GM19023 (cell line): Measurements from ENCODE around the gene ARHGAP26.
"Not testable (repeated sequence)": the region's sequence is repeated elsewhere in the genome, so short reads cannot be mapped to it uniquely, and the experiment has no call there.

Experiments
- ATAC-seq: cut with Tn5 transposase; IDR thresholded peaks from one replicate; pipeline ENCODE4 v1.9.1; 2021; ENCODE audit warnings: mild to moderate bottlenecking, moderate library complexity; ENCODE audit not compliant: unreplicated experiment

Gene ARHGAP26

GRCh38 chr5:142978252-142978651 lies 208.1 kb downstream of the ARHGAP26 start:
- no peak for ATAC-seq

- ATAC-seq, result no peak
Measured at GRCh38 chr5:142978726-142979125, 208.5 kb downstream of the ARHGAP26 start.

- ATAC-seq, result no peak
Measured at GRCh38 chr5:142979636-142980035, 209.5 kb downstream of the ARHGAP26 start.

GRCh38 chr5:142981475-142981874 lies 211.3 kb downstream of the ARHGAP26 start:
- ATAC-seq, result no peak

- ATAC-seq, result no peak
Measured at GRCh38 chr5:142981886-142982820, 212.0 kb downstream of the ARHGAP26 start.

GRCh38 chr5:142982821-142983200 lies 212.6 kb downstream of the ARHGAP26 start:
- ATAC-seq, result no peak

GRCh38 chr5:142984011-142984410 lies 213.8 kb downstream of the ARHGAP26 start:
- ATAC-seq, result no peak

GRCh38 chr5:142984525-142984924 lies 214.3 kb downstream of the ARHGAP26 start:
- no peak for ATAC-seq

- ATAC-seq, result not testable (repeated sequence)
Measured at GRCh38 chr5:142989270-142989669, 219.1 kb downstream of the ARHGAP26 start.

- not testable (repeated sequence) for ATAC-seq
Measured at GRCh38 chr5:142990073-142990472, 219.9 kb downstream of the ARHGAP26 start.

- ATAC-seq, result no peak
Measured at GRCh38 chr5:142994218-142994617, 224.0 kb downstream of the ARHGAP26 start.

- not testable (repeated sequence) for ATAC-seq
Measured at GRCh38 chr5:142995621-142996020, 225.4 kb downstream of the ARHGAP26 start.

GRCh38 chr5:142997591-142997990 lies 227.4 kb downstream of the ARHGAP26 start:
- no peak for ATAC-seq

GRCh38 chr5:142998316-142999020 lies 228.3 kb downstream of the ARHGAP26 start:
- peak; percentile 45 for ATAC-seq

- not testable (repeated sequence) for ATAC-seq
Measured at GRCh38 chr5:143000551-143000950, 230.4 kb downstream of the ARHGAP26 start.

- no peak for ATAC-seq
Measured at GRCh38 chr5:143001764-143002351, 231.7 kb downstream of the ARHGAP26 start.

GRCh38 chr5:143002459-143003327 lies 232.5 kb downstream of the ARHGAP26 start:
- peak; percentile 61 for ATAC-seq

- ATAC-seq, result no peak
Measured at GRCh38 chr5:143003328-143003636, 233.1 kb downstream of the ARHGAP26 start.

GRCh38 chr5:143004361-143005145 lies 234.4 kb downstream of the ARHGAP26 start:
- ATAC-seq, result peak; percentile 43

GRCh38 chr5:143006501-143006900 lies 236.3 kb downstream of the ARHGAP26 start:
- ATAC-seq, result no peak
